GM18502 (cell line): ENCODE measurements around the gene ABCA1.
A peak's percentile ranks its signal among the peaks of the same experiment; 100 is the strongest.
"Not testable (repeated sequence)": the region's sequence is repeated elsewhere in the genome, so short reads cannot be mapped to it uniquely, and the experiment has no call there.

Source experiments
- ATAC-seq: cut with Tn5 transposase; IDR thresholded peaks from one replicate; pipeline ENCODE4 v1.9.1; 2021; ENCODE audit warnings: mild to moderate bottlenecking; ENCODE audit not compliant: unreplicated experiment, poor library complexity

Gene ABCA1

GRCh38 chr9:104776797-104777196, 151.2 kb downstream of the ABCA1 start:
- ATAC-seq: no peak

GRCh38 chr9:104775976-104776375, 152.0 kb downstream of the ABCA1 start:
- peak; percentile 4 for ATAC-seq

GRCh38 chr9:104775574-104775936, 152.4 kb downstream of the ABCA1 start:
- peak; percentile 80 for ATAC-seq

GRCh38 chr9:104774831-104775573, 153.0 kb downstream of the ABCA1 start:
- ATAC-seq: peak; percentile 94

GRCh38 chr9:104774132-104774531, 153.8 kb downstream of the ABCA1 start:
- ATAC-seq: no peak

GRCh38 chr9:104772714-104773510, 155.0 kb downstream of the ABCA1 start:
- peak; percentile 26 for ATAC-seq

- ATAC-seq: peak; percentile 43
These were observed 158.3 kb downstream of the ABCA1 start for GRCh38 chr9:104769655-104770054.

GRCh38 chr9:104769029-104769428, 158.9 kb downstream of the ABCA1 start:
- ATAC-seq: not testable (repeated sequence)

- ATAC-seq: no peak
These were observed 160.4 kb downstream of the ABCA1 start for GRCh38 chr9:104767507-104767906.

GRCh38 chr9:104766025-104766424, 161.9 kb downstream of the ABCA1 start:
- no peak for ATAC-seq

GRCh38 chr9:104765138-104765537, 162.8 kb downstream of the ABCA1 start:
- ATAC-seq: peak; percentile 43

- ATAC-seq: no peak
These were observed 169.0 kb downstream of the ABCA1 start for GRCh38 chr9:104758974-104759373.

- peak; percentile 34 for ATAC-seq
These were observed 177.7 kb downstream of the ABCA1 start for GRCh38 chr9:104750185-104750767.

- ATAC-seq: peak; percentile 5
These were observed 179.5 kb downstream of the ABCA1 start for GRCh38 chr9:104748359-104749031.

- peak; percentile 88 for ATAC-seq
These were observed 180.2 kb downstream of the ABCA1 start, which contains the start of gene NIPSNAP3A for GRCh38 chr9:104747565-104748358. TSS of gene NIPSNAP3A (plus strand) at chr9:104747683. CDS start at chr9:104747793, 110 bp downstream.

GRCh38 chr9:104747245-104747564, 180.8 kb downstream of the ABCA1 start:
- peak; percentile 32 for ATAC-seq

GRCh38 chr9:104746798-104747197, 181.2 kb downstream of the ABCA1 start:
- no peak for ATAC-seq

- ATAC-seq: no peak
These were observed 181.7 kb downstream of the ABCA1 start for GRCh38 chr9:104746285-104746684.

- no peak for ATAC-seq
These were observed 182.1 kb downstream of the ABCA1 start for GRCh38 chr9:104745852-104746251.
